Neutrophil (primary cell): ENCODE data around the gene NUP43.

Experiments
- H3K27ac ChIP-seq: fragments of 200-600 bp; sonication (generic); 2 replicates; pipeline ENCODE4 v1.5.1; 2016; ENCODE audit warnings: mild to moderate bottlenecking, moderate library complexity
- H3K27me3 ChIP-seq: fragments of 200-600 bp; sonication (generic); 2 replicates; pipeline ENCODE4 v1.6.0; 2016; ENCODE audit warnings: mild to moderate bottlenecking
- H3K36me3 ChIP-seq: fragments of 200-600 bp; sonication (generic); 2 replicates; pipeline ENCODE4 v1.5.1; 2017
- H3K4me1 ChIP-seq, 2 experiments: fragments of 200-600 bp in 1 of 2; sonication (generic) in 1 of 2; 1 replicate in 1 of 2; 2 replicates in 1 of 2; pipeline versions ENCODE4 v1.5.1 to v1.6.1; 2013 to 2016; ENCODE audit warnings: low read depth in 1 of 2, low read length in 1 of 2, mild to moderate bottlenecking in 1 of 2, moderate library complexity in 1 of 2; ENCODE audit not compliant: control insufficient read depth in 1 of 2, insufficient read depth in 1 of 2
- H3K4me3 ChIP-seq, 2 experiments: fragments of 200-600 bp in 1 of 2; sonication (generic) in 1 of 2; 1 replicate in 1 of 2; 2 replicates in 1 of 2; pipeline ENCODE4 v1.5.1; 2013 to 2016; ENCODE audit warnings: low read depth in 1 of 2, low read length in 1 of 2, mild to moderate bottlenecking in 1 of 2, moderate library complexity in 1 of 2
- H3K9me3 ChIP-seq: fragments of 200-600 bp; sonication (generic); 2 replicates; pipeline ENCODE4 v1.5.1; 2016
- CTCF ChIP-seq: fragments of 200-600 bp; sonication (generic); IDR thresholded peaks from 2 replicates; pipeline ENCODE4 v1.5.1; 2016; ENCODE audit warnings: antibody characterized with exemption

NUP43 gene

DNA sequence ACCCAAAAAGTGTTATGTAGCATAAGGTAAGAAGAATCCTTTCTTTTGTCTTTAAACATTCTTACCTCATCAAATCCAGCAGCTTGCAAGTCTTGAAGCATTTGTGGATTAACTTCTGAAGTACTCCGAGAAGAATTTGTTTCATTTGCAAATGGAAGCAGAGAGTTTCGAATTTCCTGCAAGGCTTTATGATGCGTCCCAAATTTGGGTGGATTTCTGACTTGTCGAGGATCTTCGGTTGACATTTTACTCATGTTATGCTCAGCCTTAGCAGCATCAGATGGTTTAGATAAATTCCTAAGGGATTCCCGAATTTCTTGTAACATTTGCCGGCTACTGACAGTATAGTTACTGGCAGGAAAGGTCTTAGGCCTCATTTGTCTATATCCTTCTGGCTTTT is 44.6 kb downstream of the NUP43 start:
- H3K27ac ChIP-seq = no peak overlapping the region

GRCh38 chr6:149699150-149699549 is 47.2 kb downstream of the NUP43 start:
- no peaks in the 10 kb centered on the region for H3K9me3 ChIP-seq
- H3K4me1 ChIP-seq = no peaks in the 10 kb centered on the region
- no peak overlapping the region for H3K27ac ChIP-seq
- H3K4me3 ChIP-seq = no peak overlapping the region
- peaks cover 27% of the 10 kb centered on the region for H3K36me3 ChIP-seq
- H3K27me3 ChIP-seq = no peaks in the 10 kb centered on the region
- no peak for TF ChIP-seq CTCF

More for the DNA sequence above, 44.6 kb downstream of the NUP43 start:
- Histone ChIP-seq H3K27me3 (no peaks in the 10 kb centered on the region), H3K4me3 (no peak overlapping the region), H3K36me3 (peaks cover 18% of the 10 kb centered on the region), H3K4me1 (no peaks in the 10 kb centered on the region), H3K9me3 (no peaks in the 10 kb centered on the region)
- no peak for TF ChIP-seq CTCF

GRCh38 chr6:149698175-149698574 is 48.2 kb downstream of the NUP43 start:
- Histone ChIP-seq H3K4me1 (no peaks in the 10 kb centered on the region), H3K36me3 (peaks cover 36% of the 10 kb centered on the region), H3K27me3 (no peaks in the 10 kb centered on the region), H3K9me3 (no peaks in the 10 kb centered on the region), H3K4me3 (no peak overlapping the region), H3K27ac (no peak overlapping the region)
- no peak for TF ChIP-seq CTCF

- H3K36me3 ChIP-seq = peaks cover 49% of the 10 kb centered on the region
- H3K27me3 ChIP-seq = no peaks in the 10 kb centered on the region
- no peaks in the 10 kb centered on the region for H3K9me3 ChIP-seq
- TF ChIP-seq CTCF = no peak
- H3K4me1 ChIP-seq = no peaks in the 10 kb centered on the region
- H3K27ac ChIP-seq = no peak overlapping the region
- no peak overlapping the region for H3K4me3 ChIP-seq
Observed at GRCh38 chr6:149696901-149697300, 49.4 kb downstream of the NUP43 start.

GRCh38 chr6:149694921-149695320 is 51.4 kb downstream of the NUP43 start:
- Histone ChIP-seq H3K9me3 (no peaks in the 10 kb centered on the region), H3K27me3 (no peaks in the 10 kb centered on the region), H3K4me3 (no peak overlapping the region), H3K4me1 (no peaks in the 10 kb centered on the region), H3K36me3 (peaks cover 53% of the 10 kb centered on the region), H3K27ac (no peak overlapping the region)
- TF ChIP-seq CTCF = no peak

DNA sequence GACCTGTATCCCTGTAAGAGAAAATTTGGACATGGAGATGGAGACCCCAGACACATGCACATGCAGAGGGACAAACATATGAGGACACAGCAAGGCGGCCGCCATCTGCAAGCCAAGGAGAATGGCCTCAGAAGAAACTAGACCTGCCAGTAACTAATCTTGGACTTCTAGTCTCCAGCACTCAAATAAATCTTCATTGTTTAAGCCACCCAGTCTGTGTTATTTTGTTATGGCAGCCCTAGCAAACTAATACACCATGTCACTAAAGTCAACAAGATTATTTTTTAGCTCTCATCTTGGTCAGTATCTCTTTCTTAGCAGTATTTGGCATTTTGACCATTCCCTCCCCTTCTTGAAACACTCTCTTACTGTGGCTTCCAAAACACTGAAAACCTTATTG is 55.1 kb downstream of the NUP43 start:
- Histone ChIP-seq H3K27me3 (no peaks in the 10 kb centered on the region), H3K27ac (no peak overlapping the region), H3K4me1 (no peaks in the 10 kb centered on the region), H3K4me3 (no peak overlapping the region), H3K9me3 (no peaks in the 10 kb centered on the region), H3K36me3 (peaks cover 60% of the 10 kb centered on the region)
- no peak for TF ChIP-seq CTCF
